GM11168 (cell line): ENCODE measurements around the gene DALRD3.
"Not testable (repeated sequence)": the region's sequence is repeated elsewhere in the genome, so short reads cannot be mapped to it uniquely, and the experiment has no call there.

Experiments used
- in situ Hi-C: fragments of 300-500 bp; cut with MboI; formaldehyde crosslinking; loops from one replicate; pipeline ENCODE4 v1.12.0; 2022; ENCODE audit warnings: low sequenced_read_pairs; ENCODE audit not compliant: unreplicated experiment

DALRD3 gene

DNA sequence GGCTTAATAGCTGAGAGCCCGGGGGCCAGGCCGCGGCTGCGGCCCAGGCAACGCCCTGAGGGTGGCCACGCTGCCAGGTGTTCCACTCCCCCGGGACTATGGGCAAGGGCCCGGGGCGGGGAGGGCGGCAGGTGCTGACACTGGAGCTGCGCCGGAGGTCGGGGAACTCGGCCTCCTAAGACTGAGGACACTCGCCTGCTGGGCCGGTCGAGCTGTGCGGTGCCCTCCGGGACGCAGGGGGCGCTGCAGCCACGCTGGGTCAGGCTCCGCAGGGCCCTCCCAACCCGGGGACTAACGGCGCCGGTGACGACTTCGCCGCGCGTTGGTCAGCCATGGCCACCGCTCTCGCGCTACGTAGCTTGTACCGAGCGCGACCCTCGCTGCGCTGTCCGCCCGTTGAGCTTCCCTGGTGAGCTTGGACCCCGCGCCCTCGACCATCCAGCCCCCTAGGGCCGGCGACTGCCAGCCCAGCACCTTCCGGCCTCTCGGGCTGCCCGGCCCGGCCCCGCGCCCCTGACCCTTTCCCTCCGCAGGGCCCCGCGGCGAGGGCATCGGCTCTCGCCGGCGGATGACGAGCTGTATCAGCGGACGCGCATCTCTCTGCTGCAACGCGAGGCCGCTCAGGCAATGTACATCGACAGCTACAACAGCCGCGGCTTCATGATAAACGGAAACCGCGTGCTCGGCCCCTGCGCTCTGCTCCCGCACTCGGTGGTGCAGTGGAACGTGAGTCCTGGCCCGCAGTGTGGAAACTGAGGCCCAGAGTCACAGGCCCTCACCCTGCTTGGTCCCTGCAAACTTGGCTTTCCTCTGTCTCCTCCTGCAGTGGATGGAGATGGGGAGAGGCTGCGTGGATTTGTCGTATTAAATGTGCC, 3.7 kb upstream of the DALRD3 start, which contains the start of gene NDUFAF3:
TSS of gene NDUFAF3 (plus strand) at position 309 of the 875 bp plus-strand sequence. CDS start at position 333, 24 bp downstream.
- in situ Hi-C loops = no loop called here

DNA sequence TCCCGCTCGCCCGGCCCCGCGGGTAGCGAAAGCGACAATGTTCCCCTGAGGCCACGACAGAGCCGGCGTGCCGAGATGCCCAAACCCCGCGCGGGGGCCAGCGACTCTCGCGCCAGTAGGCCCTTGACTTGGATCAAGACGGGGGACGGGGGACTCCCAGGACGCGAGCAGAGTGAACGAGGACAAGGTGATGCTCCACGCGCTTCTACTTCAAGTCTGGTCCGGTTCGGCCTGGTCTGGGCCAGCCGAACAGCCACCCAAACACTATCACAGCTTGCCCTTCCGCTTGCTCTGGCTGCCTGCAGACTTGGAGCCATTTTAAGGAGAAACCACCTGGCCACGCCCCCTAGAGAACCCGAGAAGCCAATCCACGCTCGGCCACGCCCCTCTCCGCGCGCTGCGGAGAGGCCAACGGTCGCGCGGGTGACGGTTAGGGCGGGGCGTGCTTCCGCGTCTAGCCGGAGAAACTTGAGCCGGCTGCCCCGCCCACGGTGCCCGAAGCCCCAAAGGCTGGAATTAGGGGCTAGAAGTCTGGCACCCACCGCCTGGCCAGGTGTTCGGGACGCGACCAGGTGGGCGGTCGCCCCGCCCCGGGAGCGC, 2.9 kb upstream of the DALRD3 start:
- in situ Hi-C loops = no loop called here

DNA sequence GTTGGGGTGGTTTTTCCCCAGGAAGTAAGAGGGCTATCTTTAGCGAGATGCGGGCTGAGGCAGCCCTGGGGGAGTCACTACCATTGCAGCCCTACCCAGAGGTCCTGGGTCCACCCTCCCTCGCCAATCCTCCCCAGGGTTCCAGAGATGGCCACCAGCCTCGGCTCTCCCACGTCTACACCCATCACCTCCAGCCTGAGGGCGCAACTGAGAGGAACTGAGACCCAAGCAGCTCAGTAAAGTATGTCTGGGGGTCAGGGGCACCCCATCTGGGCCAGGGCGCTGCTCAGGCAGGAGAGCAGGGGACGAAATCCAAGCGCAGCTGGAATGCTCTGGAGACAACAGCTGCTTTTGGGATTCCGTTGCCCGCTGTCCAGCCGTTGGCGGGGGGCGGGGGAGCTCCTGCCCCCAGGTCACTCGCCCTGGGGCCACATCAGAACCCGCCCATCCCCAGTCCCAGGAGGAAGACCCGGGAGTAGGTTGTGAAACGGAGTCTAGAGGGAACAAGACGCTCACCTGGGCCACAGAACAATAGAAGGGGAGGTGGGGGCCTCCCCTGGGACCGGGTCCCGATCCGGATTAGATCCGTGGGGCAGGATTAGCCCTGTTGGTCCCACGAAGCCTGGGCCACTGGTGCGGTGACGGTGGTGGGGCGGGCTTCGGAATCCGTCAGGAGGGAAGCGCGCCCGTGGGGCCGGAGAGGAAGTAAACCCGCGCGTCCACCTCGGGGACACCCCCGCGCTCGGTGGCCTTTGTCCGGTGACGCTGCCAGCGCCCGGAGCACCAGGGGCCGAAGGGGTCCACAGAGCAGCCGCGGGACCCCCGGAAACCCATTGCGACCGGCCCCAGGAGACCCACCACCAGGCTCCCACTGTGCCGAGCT, 2.2 kb upstream of the DALRD3 start:
- in situ Hi-C loops = no loop called here

DNA sequence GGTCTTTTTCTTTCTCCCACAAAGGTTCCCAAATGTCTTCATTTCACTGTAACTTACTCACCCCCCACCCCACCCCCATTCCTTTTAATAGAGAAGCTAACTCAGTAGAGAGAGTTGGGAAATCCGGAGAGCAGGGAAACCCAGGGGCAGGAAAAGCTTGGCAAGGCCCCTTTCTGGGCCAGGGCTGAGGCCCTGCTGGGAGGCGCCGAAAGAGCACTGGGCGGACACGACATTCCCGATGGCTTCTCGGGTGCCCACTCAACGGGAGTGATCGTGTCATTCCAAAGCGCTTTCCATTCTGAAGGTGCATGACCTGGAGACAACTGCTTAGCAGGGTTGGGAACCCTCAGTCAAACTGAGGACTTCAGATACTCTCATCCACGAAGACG, 1.6 kb upstream of the DALRD3 start:
- in situ Hi-C loops = no loop called here

DNA sequence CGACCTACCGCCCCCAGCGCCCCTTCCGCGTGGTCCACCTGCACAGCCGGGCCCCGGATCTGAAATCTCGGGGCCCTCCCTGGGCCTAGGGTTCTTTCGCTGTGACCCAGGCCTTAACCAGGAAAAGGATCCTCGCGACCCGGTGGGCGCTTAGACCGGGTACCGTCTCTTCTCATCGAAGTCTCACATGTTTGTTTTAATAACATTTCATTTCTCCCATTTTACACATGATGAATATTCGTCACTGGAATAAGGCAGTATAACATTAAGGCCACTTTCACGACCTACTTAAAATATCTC, 277 bp upstream of the DALRD3 start:
- in situ Hi-C loops = no loop called here

DNA sequence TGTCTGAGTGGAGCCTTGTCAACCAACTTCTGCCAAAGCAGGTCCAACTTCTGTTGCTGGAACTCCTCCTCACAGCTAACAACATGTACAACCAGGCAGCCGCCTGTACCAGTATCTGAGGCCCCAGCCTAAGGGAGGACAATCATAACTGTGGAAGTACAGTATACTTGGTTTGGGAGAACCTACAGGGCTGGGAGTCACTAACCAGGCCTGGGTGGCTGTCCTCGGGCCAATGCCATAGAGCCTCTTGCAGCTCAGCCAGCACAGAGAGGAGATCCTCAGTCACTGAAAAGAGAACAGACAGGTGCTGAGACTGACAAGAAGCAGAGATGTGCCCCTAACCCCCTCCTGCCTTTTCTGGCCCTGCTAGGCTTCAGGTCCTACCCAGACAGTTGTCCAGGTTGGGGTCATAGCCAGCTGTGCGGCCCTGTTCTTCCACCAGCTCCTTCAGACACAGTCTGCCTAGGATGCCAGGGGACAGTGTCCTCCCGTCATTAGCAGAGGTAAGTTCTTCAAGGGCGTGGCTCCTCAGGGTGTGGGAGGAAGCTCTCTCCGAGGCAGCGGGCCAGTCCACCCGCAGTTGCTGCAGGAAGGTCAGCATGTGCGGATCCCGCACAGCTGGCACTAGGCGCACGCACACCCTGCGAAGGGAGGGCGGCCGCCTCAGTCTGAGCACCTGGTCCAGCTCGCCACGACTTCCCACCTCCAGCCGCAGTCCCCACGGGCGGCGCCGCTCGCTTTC, 980 bp downstream of the DALRD3 start:
- in situ Hi-C loops = no loop called here

DNA sequence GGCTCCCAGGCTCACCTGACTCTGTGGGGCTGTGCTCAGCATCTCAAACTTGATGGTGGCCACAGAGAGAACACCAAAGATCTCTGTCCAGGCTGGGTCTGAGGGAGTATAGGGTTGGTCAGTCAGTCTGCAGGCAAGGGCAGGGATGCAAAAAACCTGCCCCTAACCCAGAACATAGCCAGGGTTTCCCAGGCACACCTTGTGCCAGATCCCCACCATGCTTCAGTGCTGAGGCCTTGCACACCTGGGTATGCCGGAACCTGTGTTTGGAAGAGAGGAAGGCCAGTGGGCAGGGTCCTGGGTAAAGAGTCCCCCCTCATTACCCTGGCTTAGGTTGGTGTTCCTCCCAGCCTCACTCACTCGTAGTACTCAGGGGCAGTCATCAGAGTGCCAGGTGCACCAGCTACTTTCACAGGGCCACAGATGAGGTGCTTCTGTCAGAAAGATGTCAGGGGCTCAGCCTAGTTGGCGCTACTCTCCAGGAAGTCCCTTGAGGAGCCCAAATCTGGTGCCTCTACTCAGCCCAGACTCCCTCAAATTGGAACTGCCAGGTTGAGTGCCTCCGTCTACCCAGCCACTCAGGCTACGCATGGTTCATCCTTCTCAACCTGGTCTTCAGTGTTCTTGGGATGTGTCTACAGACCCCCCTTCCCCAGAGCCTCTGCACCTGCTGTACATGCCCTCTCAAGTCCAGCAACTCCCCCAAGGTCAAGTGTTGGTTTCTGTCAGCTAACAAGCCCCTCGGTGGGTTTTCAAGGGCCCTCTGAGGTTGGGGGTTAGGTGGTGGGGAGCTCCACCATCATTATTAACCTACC, 1.8 kb downstream of the DALRD3 start:
- in situ Hi-C loops = no loop called here

DNA sequence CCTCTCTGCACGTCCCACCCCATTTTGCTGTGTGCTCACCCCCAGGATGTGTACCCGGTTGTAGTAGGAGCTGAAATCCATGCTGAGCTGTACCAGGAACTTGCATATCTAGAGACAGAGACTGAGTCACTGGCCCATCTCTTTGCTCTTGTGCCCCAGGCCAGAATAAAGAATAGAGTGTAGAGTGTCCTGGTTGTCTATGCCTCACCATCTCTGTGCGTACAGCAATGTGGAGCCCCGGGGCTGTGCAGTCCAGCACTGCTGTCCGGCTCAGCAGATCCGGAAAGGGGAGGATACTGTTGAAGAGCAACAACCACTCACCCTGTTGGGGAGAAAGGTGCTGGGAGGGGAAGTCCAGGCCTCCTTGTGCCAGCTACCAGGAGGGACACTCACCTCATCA, 2.6 kb downstream of the DALRD3 start:
- in situ Hi-C loops = no loop called here

DNA sequence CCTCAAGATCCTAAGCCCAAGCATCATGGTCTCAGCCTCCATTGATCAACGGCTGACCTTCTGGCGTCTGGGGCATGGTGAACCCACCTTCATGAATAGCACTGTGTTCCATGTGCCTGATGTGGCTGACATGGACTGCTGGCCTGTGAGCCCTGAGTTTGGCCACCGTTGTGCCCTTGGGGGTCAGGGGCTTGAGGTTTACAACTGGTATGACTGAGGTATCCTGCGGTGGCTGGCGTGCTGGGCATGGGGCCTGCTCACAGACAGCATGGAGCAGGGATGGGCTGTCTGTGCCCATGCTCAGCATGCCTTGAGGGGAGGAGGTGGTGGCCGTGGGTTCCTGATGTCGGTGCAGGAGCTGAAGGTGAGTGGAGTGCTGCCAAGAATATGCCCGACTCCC, 3.3 kb downstream of the DALRD3 start:
- in situ Hi-C loops = no loop called here

DNA sequence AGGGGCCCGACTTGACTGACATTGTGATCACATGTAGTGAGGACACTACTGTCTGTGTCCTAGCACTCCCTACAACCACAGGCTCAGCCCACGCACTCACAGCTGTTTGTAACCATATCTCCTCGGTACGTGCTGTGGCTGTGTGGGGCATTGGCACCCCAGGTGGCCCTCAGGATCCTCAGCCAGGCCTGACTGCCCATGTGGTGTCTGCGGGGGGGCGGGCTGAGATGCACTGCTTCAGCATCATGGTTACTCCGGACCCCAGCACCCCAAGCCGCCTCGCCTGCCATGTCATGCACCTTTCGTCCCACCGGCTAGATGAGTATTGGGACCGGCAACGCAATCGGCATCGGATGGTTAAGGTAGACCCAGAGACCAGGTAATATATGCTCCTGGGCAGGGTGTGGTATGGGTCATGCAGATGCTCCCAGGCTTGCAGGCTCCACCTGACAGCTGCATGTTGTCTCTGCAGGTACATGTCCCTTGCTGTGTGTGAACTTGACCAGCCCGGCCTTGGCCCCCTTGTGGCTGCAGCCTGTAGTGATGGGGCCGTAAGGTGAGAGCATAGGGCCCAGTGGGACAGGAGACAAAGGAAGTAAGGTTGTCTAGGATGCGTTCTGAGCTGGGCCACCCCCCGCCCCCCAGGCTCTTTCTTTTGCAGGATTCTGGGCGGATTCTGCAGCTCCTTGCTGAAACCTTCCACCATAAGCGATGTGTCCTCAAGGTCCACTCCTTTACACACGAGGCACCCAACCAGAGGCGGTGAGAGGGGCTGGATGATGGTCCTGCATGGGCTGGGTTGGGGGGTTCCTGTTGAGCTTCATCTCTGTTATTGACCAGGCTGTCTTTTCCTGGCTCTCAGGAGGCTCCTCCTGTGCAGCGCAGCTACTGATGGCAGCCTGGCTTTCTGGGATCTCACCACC, 4.4 kb downstream of the DALRD3 start:
- in situ Hi-C loops = no loop called here

DNA sequence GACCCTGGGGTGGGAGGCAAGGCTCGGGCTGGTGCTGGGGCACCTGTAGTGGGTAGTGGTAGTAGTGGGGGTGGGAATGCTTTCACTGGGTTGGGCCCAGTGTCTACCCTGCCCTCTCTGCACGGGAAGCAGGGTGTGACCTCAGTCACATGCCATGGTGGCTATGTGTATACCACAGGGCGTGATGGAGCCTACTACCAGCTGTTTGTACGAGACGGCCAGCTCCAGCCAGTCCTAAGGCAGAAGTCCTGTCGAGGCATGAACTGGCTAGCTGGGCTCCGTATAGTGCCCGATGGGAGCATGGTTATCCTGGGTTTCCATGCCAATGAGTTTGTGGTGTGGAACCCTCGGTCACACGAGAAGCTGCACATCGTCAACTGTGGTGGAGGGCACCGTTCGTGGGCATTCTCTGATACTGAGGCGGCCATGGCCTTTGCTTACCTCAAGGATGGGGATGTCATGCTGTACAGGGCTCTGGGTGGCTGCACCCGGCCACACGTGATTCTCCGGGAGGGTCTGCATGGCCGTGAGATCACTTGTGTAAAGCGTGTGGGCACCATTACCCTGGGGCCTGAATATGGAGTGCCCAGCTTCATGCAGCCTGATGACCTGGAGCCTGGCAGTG, 5.2 kb downstream of the DALRD3 start:
- in situ Hi-C loops = no loop called here

DNA sequence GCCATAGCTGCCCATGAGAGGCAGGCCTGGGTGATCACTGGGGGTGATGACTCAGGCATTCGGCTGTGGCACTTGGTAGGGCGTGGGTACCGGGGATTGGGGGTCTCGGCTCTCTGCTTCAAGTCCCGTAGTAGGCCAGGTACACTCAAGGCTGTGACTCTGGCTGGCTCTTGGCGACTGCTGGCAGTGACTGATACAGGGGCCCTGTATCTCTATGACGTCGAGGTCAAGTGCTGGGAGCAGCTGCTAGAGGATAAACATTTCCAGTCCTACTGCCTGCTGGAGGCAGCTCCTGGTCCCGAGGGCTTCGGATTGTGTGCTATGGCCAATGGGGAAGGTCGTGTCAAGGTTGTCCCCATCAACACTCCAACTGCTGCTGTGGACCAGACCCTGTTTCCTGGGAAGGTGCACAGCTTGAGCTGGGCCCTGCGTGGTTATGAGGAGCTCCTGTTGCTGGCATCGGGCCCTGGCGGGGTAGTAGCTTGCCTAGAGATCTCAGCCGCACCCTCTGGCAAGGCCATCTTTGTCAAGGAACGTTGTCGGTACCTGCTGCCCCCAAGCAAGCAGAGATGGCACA, 5.9 kb downstream of the DALRD3 start:
- in situ Hi-C loops = no loop called here

DNA sequence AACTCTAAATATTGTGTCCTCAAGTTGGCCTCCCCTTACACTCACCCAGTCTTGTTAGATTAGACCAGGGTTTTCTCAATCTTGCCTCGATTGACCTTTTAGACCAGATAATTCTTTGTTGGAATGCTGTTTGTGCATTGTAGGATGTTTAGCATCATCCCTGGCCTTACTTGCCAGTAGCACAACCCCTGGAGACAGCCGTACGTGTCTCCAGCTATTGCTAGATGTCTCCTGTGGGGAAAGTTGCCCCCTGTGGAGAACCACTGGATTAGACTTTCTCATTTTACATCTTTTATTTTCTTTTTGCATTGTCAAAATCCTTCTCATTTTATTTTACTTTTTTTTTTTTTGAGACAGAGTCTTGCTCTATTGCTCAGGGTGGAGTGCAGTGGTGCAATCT, 9.0 kb downstream of the DALRD3 start:
- in situ Hi-C loops = no loop called here

DNA sequence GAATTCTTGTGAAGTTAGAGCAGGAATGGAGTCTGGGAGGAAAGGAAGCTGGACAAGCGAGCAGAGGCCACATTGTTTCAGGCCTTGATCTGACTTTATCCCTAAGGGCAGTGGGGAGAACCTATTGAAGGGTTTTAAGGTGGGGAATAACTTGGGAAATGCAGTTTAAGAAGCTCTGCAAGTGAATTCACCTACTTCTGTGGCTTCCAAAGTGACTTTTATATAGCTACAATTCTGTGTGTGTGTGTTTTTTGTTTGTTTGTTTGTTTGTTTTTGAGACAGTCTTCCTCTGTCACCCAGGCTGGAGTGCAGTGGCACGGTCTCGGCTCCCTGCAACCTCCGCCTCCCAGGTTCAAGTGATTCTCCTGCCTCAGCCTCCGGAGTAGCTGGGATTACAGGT, 9.8 kb downstream of the DALRD3 start:
- in situ Hi-C loops = not testable (repeated sequence)

DNA sequence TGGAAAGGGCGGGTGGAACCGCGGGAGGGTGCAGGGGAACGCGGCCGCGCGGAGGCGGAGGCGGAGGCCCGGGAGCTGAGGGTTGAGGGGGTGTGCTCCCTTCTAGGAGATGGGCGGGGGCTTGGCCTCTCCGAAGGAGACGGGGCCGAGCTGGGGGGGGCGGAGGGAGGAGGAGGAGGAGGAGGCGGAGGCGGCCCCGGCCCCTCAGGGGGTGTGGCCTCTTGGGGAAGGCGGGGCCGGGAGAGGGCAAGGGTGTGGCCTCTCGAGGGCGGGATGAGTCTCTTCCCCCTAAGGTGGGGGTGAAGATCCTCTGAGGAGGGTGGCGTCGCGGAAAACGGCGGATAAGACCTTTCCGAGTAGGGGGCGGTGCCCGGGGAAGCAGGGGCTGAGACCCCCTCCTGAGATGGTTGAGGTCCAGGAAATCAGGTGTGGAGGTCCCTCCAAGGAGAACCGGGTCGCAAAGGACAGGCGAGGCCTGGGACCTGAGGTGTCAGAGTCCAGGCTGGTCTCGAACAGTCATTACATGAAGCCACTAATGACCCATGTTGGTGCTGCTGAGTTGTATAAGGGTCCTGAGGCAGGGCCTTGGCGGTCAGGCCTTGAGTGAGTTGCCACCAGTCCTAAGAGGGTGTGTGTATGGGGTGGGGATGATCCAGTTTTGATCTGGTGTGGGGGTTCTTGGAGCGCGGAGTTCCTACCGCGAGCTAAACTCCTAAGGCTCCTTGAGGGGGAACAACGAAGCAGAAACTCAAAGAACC, 10.4 kb downstream of the DALRD3 start:
- in situ Hi-C loops = no loop called here

DNA sequence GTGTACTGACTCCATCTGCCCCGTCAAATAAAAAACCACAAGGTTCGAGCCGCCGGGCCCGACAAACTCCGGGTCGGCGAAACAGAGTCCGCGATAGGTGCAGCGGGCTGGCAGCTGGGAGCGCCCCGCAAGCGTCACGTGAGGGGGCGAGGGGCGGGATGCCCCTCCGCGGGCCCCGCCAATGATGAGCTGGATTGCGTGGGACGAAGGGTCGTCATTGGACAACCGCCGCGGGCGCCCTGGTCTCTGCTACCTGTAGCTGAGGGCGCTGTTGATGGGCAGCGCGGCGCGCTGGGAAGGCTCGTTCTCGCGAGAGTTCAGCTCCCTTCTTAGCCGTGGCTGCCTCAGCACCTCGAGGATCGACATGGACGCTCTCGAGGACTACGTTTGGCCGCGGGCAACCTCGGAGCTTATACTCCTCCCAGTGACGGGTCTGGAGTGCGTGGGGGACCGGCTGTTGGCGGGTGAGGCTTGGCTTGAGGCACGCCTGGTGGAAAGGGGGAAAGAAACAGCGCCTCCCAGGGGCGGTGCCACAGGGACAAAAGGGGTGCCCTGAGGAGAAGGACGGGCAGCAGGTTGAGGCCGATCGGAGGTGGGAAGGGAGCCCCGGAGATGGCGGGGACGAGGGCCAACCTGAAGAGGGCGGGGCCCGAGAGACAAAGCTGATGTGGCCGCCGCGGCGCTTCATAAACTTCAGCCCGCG, 11.2 kb downstream of the DALRD3 start, which contains the start of gene WDR6:
TSS of gene WDR6 (plus strand) at position 324 of the 703 bp plus-strand sequence. CDS start at position 365, 41 bp downstream.
- in situ Hi-C loops = no loop called here
